Pancreas (tissue), 10 donors: ENCODE results near the gene KLF16. TPM values are rescaled to one million over a fixed set of nuclear protein-coding genes. Genes with fewer than 3 reads are reported as not detected.

Experiments used
- ATAC-seq, 4 donors: fragments of 200-7000 bp; cut with Tn5 transposase; one replicate each; pipeline versions ENCODE4 v1.8.0 to v1.9.1; 2020; ENCODE audit warnings: mild to moderate bottlenecking in 4 of 4, moderate library complexity in 4 of 4
- DNase-seq, 6 donors: peaks; one replicate each; pipeline ENCODE4 v3.0.0-alpha.2; 2020
- FAIRE-seq: peaks from 2 replicates; lab custom pipeline; 2012; peaks lifted over from hg19 to GRCh38; lab: Jason Lieb, UNC
- H3K27ac ChIP-seq, 4 donors: fragments of 200-600 bp; sonication (generic); 1 replicate in 3 of 4; 2 replicates in 1 of 4; pipeline versions ENCODE4 v1.5.0 to v1.8.0; 2020
- H3K27me3 ChIP-seq, 4 donors: fragments of 200-600 bp; one replicate each; pipeline ENCODE4 v1.8.0; 2021
- H3K36me3 ChIP-seq, 3 donors: fragments of 200-600 bp; sonication (generic) in 1 of 3; one replicate each; pipeline versions ENCODE4 v1.5.0 to v1.8.0; 2020 to 2021
- H3K4me1 ChIP-seq, 3 donors: fragments of 200-600 bp; one replicate each; pipeline ENCODE4 v1.8.0; 2021
- H3K4me3 ChIP-seq, 4 donors: fragments of 200-600 bp; sonication (generic) in 2 of 4; one replicate each; pipeline versions ENCODE4 v1.5.0 to v1.8.0; 2020 to 2021
- H3K9me3 ChIP-seq, 4 donors: fragments of 200-600 bp; one replicate each; pipeline ENCODE4 v1.8.0; 2021
- WGBS, 2 donors: extraction: QIAGEN DNeasy Blood & Tissue Kit; methylation state at CpG; one replicate each; pipeline ENCODE4 v1.1.7; 2013; 5-methylcytosine and 5-hydroxymethylcytosine counted together
- intact Hi-C, 3 donors: fragments of 100-400 bp; cut with DNase I; formaldehyde crosslinking; loops; one replicate each; pipeline versions ENCODE4 v1.11.1 to v1.14.2; 2022
- polyA plus RNA-seq, 2 donors: library from polyadenylated mRNA; stranded (reverse); fragments of 200-250 nt; gene quantifications; one replicate each; pipeline ENCODE4 v1.2.3, GENCODE V29; 2013
- total RNA-seq, 6 donors: library from RNA; stranded (reverse); fragmentation: NEBNext Ultra II Directional in 4 of 6; extraction: Animal tissue kit (Norgen Biotek cat#: 25700) in 4 of 6; gene quantifications; one replicate each; pipeline versions ENCODE4 v1.2.1 to v1.2.4, GENCODE V29; 2021 to 2023
- TF ChIP-seq, protein P1 (sequence below), 4 donors: fragments of 200-600 bp; sonication (generic) in 3 of 4; IDR thresholded peaks; one replicate each; pipeline versions ENCODE4 v1.5.0 to v1.8.0; 2021; ENCODE audit warnings: antibody characterized with exemption in 4 of 4
- donor health status: healthy with polysubstance abuse.
- donor health status: DM: no; HTN: no; CAD: no; lungs with moderate emphysema.
- donor health status: DM: no; HTN: no; CAD: no.
- donor health status: control.
- donor health status: control.
- donor health status: Bipolar disorder and iron deficiency.
- donor health status: DM: yes; HTN: yes; CAD: no.
- donor health status: DM: no; HTN: no; CAD: no.
- donor health status: DM: no; HTN: no; CAD: no.
- donor health status: DM: yes; HTN: yes; CAD: no.

The KLF16 gene
- total and polyA plus RNA-seq, 8 donors: 4.3 to 10.4 (median 7.5) TPM

DNA sequence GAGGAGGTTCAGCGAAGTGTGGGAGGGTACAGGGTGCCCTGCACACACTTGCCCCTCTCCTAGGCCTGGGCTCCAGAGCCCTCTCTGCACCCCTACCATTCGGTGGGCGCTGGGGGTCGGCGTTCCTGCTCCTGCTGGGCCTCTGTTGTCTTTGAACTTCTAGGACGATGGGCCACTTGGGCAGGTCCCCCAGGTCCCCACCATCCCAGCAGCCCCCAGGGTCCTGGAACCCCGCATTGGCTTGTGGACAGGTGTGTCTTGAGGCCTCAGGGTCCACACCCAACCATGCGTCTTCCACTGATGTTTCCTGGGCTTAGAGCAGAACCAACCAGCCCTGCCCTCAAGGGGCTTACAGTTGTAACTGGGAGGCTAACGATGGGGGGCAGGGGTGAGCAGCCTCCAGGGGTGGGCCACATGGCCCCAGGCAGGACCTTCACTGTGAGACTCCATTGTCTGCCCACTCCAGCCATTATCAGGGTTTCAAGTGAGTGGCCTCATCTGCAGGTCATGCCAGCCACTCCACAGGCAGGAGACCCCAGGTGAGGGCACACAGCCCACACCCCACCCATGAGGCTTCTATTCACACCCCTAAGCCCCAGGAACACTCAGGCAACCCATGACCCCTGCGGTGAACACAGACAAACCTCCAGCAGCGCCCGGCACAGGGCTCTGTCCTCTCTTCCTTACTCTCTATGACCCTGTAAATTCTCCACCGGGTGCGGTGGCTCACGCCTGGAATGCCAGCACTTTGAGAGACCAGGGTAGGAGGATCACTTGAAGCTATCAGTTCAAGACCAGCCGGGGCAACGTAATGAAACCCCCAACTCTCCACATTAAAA, 2.0 kb upstream of the KLF16 start:
- Histone ChIP-seq H3K27me3 (no peaks in the 10 kb centered on the region), H3K4me3 (peak overlapping the region in 1 of 4 donors; percentile 87), H3K27ac (peak overlapping the region; percentile 70 to 86 (median 76)), H3K36me3 (no peaks in the 10 kb centered on the region), H3K4me1 (peaks cover 0 to 11% (median 0%) of the 10 kb centered on the region in 3 donors), H3K9me3 (no peaks in the 10 kb centered on the region)
- peak in 3 of 6 donors; percentile 26 to 81 (median 39) for DNase-seq
- WGBS, 2 donors: 86 to 92% methylated on average over 17 of the region's 17 CpGs
- ATAC-seq: no peak
- intact Hi-C loops: no loop called here
- TF ChIP-seq, protein P1, sequence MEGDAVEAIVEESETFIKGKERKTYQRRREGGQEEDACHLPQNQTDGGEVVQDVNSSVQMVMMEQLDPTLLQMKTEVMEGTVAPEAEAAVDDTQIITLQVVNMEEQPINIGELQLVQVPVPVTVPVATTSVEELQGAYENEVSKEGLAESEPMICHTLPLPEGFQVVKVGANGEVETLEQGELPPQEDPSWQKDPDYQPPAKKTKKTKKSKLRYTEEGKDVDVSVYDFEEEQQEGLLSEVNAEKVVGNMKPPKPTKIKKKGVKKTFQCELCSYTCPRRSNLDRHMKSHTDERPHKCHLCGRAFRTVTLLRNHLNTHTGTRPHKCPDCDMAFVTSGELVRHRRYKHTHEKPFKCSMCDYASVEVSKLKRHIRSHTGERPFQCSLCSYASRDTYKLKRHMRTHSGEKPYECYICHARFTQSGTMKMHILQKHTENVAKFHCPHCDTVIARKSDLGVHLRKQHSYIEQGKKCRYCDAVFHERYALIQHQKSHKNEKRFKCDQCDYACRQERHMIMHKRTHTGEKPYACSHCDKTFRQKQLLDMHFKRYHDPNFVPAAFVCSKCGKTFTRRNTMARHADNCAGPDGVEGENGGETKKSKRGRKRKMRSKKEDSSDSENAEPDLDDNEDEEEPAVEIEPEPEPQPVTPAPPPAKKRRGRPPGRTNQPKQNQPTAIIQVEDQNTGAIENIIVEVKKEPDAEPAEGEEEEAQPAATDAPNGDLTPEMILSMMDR (IDR thresholded peaks at IDR 0.05): no peak
- FAIRE-seq: no peak

GRCh38 chr19:1864480-1865171, 1.2 kb upstream of the KLF16 start:
- peaks cover 0 to 15% (median 0%) of the 10 kb centered on the region in 3 donors for H3K4me1 ChIP-seq
- FAIRE-seq (no peak), DNase-seq (peak; percentile 62 to 89 (median 78)), ATAC-seq (peak; percentile 60 to 76 (median 68))
- intact Hi-C loops: no loop called here
- H3K27ac ChIP-seq: peak overlapping the region; percentile 70 to 86 (median 76)
- 9 to 15% methylated on average over 37 to 52 of the region's 52 CpGs for WGBS, 2 donors
- peak overlapping the region; percentile 42 to 87 (median 64) for H3K4me3 ChIP-seq
- no peaks in the 10 kb centered on the region for H3K36me3 ChIP-seq
- H3K27me3 ChIP-seq: no peaks in the 10 kb centered on the region
- TF ChIP-seq, protein P1 (IDR thresholded peaks at IDR 0.05): peak; percentile 68 to 71 (median 70)
- H3K9me3 ChIP-seq: no peaks in the 10 kb centered on the region

DNA sequence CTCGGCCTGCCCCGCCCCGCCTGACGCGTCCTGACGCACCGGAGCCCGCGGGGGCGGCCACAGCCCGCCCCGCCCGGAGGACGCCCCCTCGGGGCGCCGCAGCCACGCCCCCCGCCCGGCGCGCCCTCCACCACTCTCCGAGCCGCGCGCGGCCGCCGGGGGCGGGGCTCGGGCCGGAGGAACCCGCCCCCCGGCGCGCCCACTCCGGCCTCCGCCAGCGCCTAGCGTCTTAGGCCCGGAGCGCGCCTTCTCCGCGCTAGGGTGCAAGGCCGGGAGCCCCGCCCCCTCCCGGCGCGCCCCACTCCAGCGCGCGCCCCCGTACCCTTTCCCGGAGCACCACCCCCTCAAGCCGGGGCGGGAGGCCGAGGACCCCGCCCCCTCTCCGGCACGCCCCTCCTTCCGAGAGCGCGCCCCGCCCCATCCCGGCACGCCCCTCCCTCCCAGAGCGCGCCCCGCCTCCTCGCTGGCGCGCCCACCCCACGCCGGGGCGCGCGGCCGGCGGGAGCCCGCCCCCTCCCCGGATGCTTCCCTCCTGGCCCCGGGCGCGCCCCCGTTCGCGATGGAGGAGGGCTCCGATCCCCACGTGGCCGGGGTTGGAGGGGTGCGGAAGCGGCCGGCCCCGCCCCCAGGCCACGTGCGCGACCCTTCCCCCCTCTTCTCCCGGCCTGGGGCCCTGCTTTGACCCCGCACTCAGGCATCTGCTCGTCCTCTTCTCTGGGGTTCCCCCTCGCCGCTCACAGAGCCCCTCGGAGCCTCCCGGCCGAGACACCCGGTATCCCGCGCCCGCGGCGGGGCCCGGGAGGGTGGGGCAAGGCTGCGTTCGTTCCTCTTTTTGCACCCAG, 480 bp upstream of the KLF16 start:
- DNase-seq (peak; percentile 84 to 97 (median 91)), ATAC-seq (peak; percentile 79 to 85 (median 82)), FAIRE-seq (no peak)
- TF ChIP-seq, protein P1 (IDR thresholded peaks at IDR 0.05): no peak
- Histone ChIP-seq H3K9me3 (no peaks in the 10 kb centered on the region), H3K27ac (peak overlapping the region; percentile 70 to 86 (median 76)), H3K36me3 (no peaks in the 10 kb centered on the region), H3K4me1 (peaks cover 0 to 15% (median 0%) of the 10 kb centered on the region in 3 donors), H3K4me3 (peak overlapping the region; percentile 42 to 87 (median 64)), H3K27me3 (no peaks in the 10 kb centered on the region)
- 1% methylated on average over 26 to 112 of the region's 115 CpGs for WGBS, 2 donors
- intact Hi-C loops: no loop called here

- no peaks in the 10 kb centered on the region for H3K27me3 ChIP-seq
- TF ChIP-seq, protein P1 (IDR thresholded peaks at IDR 0.05): no peak
- no peak for FAIRE-seq
- no peak overlapping the region for H3K27ac ChIP-seq
- peaks cover 0 to 21% (median 0%) of the 10 kb centered on the region in 3 donors for H3K4me1 ChIP-seq
- DNase-seq: peak in 5 of 6 donors; percentile 51 to 83 (median 71)
- no peaks in the 10 kb centered on the region for H3K36me3 ChIP-seq
- no peaks in the 10 kb centered on the region for H3K9me3 ChIP-seq
- H3K4me3 ChIP-seq: peak overlapping the region; percentile 37 to 75 (median 56)
- no peak for ATAC-seq
- intact Hi-C loops: no loop called here
- WGBS, 2 donors: 0% methylated on average over 74 to 109 of the region's 109 CpGs
These were observed 703 bp downstream of the KLF16 start for GRCh38 chr19:1862424-1863327.
